ENCODE measurements around the gene LMO2.

Gene LMO2

GRCh38 chr11:33885338-33886005 is 6.4 kb downstream of the LMO2 start:
- no peak for DNase-seq

GRCh38 chr11:33884601-33885000 is 7.3 kb downstream of the LMO2 start:
- no peak for DNase-seq

GRCh38 chr11:33884035-33884434 is 7.8 kb downstream of the LMO2 start:
- DNase-seq = no peak

- no peak for DNase-seq
These were observed 10.0 kb downstream of the LMO2 start for GRCh38 chr11:33881651-33882503.

- DNase-seq = no peak
These were observed 10.9 kb downstream of the LMO2 start for GRCh38 chr11:33880979-33881378.

- no peak for DNase-seq
These were observed 12.5 kb downstream of the LMO2 start for GRCh38 chr11:33879375-33879774.

GRCh38 chr11:33877038-33877437 is 14.8 kb downstream of the LMO2 start:
- no peak for DNase-seq

- DNase-seq = no peak
These were observed 16.1 kb downstream of the LMO2 start for GRCh38 chr11:33875621-33876294.

- no peak for DNase-seq
These were observed 16.9 kb downstream of the LMO2 start for GRCh38 chr11:33874910-33875490.

- no peak for DNase-seq
These were observed 17.4 kb downstream of the LMO2 start for GRCh38 chr11:33874433-33874832.

- peak; percentile 19 to 47 for DNase-seq
These were observed 22.1 kb downstream of the LMO2 start for GRCh38 chr11:33869481-33870422.

- DNase-seq = no peak
These were observed 23.0 kb downstream of the LMO2 start for GRCh38 chr11:33868647-33869461.

GRCh38 chr11:33867996-33868646 is 23.8 kb downstream of the LMO2 start:
- DNase-seq = no peak

GRCh38 chr11:33867561-33867960 is 24.3 kb downstream of the LMO2 start:
- DNase-seq = no peak

- DNase-seq = no peak
These were observed 24.9 kb downstream of the LMO2 start for GRCh38 chr11:33866936-33867335.

GRCh38 chr11:33864479-33864878 is 27.4 kb downstream of the LMO2 start:
- no peak for DNase-seq

GRCh38 chr11:33863418-33864172 is 28.3 kb downstream of the LMO2 start:
- no peak for DNase-seq

GRCh38 chr11:33861941-33862589 is 29.8 kb downstream of the LMO2 start:
- DNase-seq = no peak

- DNase-seq = no peak
These were observed 30.5 kb downstream of the LMO2 start for GRCh38 chr11:33861386-33861785.

All from CD4-positive, alpha-beta T cell treated with Interleukin-4 for 1 hour (primary cell).